GM19452 (cell line): ENCODE data around the gene ELOVL5.
A peak's percentile ranks its signal among the peaks of the same experiment; 100 is the strongest.

ENCODE experiments used
- ATAC-seq: cut with Tn5 transposase; IDR thresholded peaks from one replicate; pipeline ENCODE4 v1.9.1; 2021; ENCODE audit not compliant: unreplicated experiment

The ELOVL5 gene

GRCh38 chr6:53244399-53244931 lies 104.3 kb downstream of the ELOVL5 start:
- no peak for ATAC-seq

GRCh38 chr6:53241938-53242337 lies 106.8 kb downstream of the ELOVL5 start:
- no peak for ATAC-seq

- no peak for ATAC-seq
Measured at GRCh38 chr6:53240761-53241160, 108.0 kb downstream of the ELOVL5 start.

GRCh38 chr6:53240139-53240538 lies 108.6 kb downstream of the ELOVL5 start:
- ATAC-seq, result no peak

- peak; percentile 68 for ATAC-seq
Measured at GRCh38 chr6:53239526-53239925, 109.2 kb downstream of the ELOVL5 start.

- ATAC-seq, result no peak
Measured at GRCh38 chr6:53238311-53238710, 110.4 kb downstream of the ELOVL5 start.

GRCh38 chr6:53236241-53236640 lies 112.5 kb downstream of the ELOVL5 start:
- no peak for ATAC-seq

- no peak for ATAC-seq
Measured at GRCh38 chr6:53235508-53235907, 113.2 kb downstream of the ELOVL5 start.

- ATAC-seq, result no peak
Measured at GRCh38 chr6:53233309-53233708, 115.4 kb downstream of the ELOVL5 start.

- no peak for ATAC-seq
Measured at GRCh38 chr6:53230775-53231467, 117.8 kb downstream of the ELOVL5 start.

- no peak for ATAC-seq
Measured at GRCh38 chr6:53227847-53228246, 120.9 kb downstream of the ELOVL5 start.

GRCh38 chr6:53220605-53221004 lies 128.1 kb downstream of the ELOVL5 start:
- no peak for ATAC-seq
